GM12864 (cell line): Measurements from ENCODE around the gene IGLL5.

Experiments used
- DNase-seq: peaks from one replicate; pipeline ENCODE4 v3.0.0-alpha.2; 2011; ENCODE audit warnings: low read depth
- H3K4me3 ChIP-seq: 2 replicates; pipeline ENCODE4 v1.5.1; 2011; ENCODE audit warnings: mild to moderate bottlenecking, low read depth, low read length, control low read depth
- TF ChIP-seq, protein P1 (sequence below): IDR thresholded peaks from 2 replicates; pipeline ENCODE4 v1.5.1; 2011; ENCODE audit warnings: low read depth, mild to moderate bottlenecking, moderate library complexity, low read length, control low read depth, inconsistent platforms; ENCODE audit errors: missing control alignments

The IGLL5 gene

DNA sequence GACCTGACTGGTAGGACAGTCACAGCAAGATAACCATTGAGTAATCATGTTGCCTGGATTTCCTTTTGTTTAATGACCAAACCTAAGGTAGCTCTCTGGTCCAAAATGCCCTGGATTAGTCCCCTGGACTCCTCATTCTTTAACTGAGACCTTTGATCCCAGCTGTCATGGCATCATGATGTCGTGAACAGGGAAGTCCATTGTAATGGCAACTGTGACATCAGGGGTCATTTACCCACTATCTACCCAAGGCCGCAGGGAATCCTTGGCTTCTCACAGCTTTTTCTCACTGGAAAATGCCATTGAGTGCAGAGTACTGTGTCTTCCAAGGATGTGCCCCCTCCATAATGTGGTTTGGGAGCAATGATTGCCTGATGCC lies 29.1 kb upstream of the IGLL5 start:
- DNase-seq: no peak
- TF ChIP-seq, protein P1, sequence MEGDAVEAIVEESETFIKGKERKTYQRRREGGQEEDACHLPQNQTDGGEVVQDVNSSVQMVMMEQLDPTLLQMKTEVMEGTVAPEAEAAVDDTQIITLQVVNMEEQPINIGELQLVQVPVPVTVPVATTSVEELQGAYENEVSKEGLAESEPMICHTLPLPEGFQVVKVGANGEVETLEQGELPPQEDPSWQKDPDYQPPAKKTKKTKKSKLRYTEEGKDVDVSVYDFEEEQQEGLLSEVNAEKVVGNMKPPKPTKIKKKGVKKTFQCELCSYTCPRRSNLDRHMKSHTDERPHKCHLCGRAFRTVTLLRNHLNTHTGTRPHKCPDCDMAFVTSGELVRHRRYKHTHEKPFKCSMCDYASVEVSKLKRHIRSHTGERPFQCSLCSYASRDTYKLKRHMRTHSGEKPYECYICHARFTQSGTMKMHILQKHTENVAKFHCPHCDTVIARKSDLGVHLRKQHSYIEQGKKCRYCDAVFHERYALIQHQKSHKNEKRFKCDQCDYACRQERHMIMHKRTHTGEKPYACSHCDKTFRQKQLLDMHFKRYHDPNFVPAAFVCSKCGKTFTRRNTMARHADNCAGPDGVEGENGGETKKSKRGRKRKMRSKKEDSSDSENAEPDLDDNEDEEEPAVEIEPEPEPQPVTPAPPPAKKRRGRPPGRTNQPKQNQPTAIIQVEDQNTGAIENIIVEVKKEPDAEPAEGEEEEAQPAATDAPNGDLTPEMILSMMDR: no peak
- no peak overlapping the region for H3K4me3 ChIP-seq

DNA sequence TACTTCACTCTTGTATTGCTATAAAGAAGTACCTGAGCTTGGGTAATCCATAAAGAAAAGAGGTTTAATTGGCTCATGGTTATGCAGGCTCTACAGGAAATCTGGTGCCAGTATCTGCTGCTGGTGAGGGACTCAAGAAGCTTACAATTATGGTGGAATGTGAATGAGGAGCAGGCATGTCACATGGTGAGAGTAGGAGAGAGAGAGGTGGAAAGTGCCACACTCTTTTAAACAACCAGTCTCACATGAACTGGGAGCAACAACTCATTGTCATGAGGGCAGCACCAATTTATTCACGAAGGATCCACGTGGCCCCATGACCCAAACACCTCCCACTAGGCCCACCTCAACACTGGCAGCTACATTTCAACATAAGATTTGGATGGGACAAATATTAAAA lies 24.6 kb upstream of the IGLL5 start:
- no peak for DNase-seq
- TF ChIP-seq, protein P1: no peak
- no peak overlapping the region for H3K4me3 ChIP-seq

GRCh38 chr22:22865311-22866072 lies 22.1 kb upstream of the IGLL5 start:
- H3K4me3 ChIP-seq: no peak overlapping the region
- DNase-seq: peak; percentile 97
- TF ChIP-seq, protein P1: no peak

DNA sequence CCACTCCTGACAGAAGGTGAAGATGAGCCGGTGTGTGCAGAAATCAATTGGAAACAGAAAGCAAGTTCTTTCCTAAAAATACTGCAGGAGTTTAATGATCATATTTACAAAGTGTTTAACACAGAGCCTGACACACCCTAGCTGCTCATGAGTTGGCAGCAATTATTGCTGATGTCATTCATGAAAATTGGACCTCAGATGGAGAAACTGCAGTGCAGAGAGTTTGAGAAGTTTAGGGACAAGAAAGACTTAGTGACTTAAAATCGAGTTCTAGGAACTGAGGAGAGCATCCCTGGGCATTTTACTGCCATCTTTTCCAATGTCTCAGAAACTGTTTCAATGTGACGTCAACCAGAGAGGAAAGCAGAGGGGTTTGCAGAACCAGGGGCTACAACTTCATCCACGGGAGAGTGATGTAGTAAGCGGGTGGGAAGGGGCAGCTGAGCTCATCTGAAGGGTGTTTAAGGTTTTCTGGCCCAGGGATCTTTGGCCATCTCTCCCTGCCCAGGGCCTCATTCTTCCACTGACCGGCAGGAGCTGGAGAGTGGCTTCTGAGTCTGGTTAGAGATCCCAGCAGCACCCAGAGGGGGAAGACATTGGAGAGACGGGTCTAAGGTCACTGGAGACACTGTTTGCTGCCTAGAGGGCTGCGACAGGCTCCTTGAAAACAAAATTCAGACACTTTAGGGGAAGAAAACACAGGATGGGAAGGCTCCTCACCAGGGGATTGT lies 21.1 kb upstream of the IGLL5 start:
- no peak overlapping the region for H3K4me3 ChIP-seq
- no peak for DNase-seq
- TF ChIP-seq, protein P1: no peak

DNA sequence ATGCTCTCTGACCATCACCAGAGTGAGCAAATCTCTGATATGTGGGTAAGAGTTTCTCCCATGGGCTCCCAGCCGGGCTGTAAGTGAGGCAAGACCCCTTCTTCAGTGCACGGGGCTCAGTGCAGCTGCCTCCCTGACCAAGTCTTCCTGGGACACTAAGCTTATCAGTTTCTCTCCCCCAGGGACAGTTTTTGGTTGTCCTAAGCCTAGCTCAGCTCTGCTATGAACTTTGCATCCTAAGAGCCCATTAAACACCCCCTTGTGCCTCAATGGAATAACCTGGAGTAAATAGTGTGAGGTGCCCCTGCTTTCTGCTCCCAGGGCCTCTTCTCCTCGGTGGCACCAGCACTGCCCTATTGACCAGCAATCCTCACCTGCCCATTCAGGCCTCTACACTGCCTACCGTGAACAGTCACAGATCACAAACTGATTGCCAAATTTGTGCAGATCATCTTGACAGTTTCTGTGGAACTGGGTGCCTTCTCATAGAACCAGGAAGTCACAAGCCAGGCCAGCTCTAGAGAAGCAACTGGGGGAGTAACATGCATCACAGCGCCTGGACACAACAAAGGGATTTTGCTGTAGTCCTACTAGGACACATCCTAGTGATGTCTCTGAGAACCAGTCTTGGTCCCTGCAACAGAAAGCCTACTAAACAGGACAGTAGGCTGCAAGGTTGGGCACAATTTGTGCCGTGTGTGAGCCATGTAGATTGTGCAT lies 19.5 kb upstream of the IGLL5 start:
- no peak overlapping the region for H3K4me3 ChIP-seq
- DNase-seq: no peak
- TF ChIP-seq, protein P1: no peak

DNA sequence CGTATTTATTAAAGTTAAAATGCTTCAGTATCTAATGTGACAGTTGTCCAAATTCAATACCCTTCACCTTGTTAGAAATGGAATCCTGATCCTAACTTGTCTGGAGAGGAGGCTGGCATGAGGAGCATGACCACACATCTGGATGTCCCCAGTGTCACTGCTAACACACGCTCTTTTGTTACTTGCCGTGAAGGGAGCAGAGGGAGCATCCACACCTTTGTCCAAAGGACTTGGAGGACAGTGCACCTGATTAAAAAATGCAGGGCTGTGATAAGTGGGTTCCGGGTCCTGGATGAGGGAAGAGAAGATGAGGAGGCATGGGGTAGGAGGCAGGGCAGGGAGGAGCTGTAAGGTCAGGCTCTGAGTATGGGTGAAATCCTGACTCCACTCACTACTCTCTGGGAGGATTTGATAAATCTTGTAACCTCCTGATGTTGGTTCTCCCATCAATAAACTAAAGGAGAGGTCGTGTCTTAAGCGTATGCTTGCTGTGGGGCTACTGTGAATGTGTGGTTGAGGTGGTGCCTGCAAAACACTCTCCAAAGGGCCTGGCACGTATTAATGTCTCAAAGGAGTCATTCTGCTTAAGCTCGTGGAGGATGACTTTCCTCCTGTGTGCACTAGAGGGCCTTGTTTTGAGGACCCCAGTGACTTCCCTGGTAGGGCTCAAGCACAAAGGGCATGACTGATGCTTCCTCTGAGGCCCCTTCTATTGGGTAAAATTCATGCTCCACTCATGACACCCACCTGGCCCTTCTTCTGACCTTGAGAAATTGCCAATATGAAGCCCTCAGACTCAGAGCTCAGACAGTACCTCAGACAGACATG lies 16.8 kb upstream of the IGLL5 start:
- no peak for DNase-seq
- no peak overlapping the region for H3K4me3 ChIP-seq
- TF ChIP-seq, protein P1: peak; percentile 71
